Heart right ventricle (tissue), 16 donors: ENCODE results near the gene CD1C. TPM values are rescaled to one million over a fixed set of nuclear protein-coding genes. Genes with fewer than 3 reads are reported as not detected.

Experiments used
- ATAC-seq, 8 donors: fragments of 200-7000 bp; cut with Tn5 transposase; one replicate each; pipeline ENCODE4 v1.9.1; 2020; ENCODE audit warnings: mild to moderate bottlenecking in 8 of 8, moderate library complexity in 8 of 8, moderate number of reproducible peaks in 1 of 8
- DNase-seq, 2 donors: peaks; one replicate each; pipeline ENCODE4 v3.0.0-alpha.2; 2020
- H3K27ac ChIP-seq, 10 donors: fragments of 200-600 bp; sonication (generic) in 2 of 10; one replicate each; pipeline versions ENCODE4 v1.5.0 to v1.8.0; 2020 to 2022; ENCODE audit warnings: mild to moderate bottlenecking in 3 of 10
- H3K27me3 ChIP-seq, 7 donors: fragments of 200-600 bp; one replicate each; pipeline ENCODE4 v1.8.0; 2021 to 2022; ENCODE audit warnings: mild to moderate bottlenecking in 2 of 7
- H3K36me3 ChIP-seq, 9 donors: fragments of 200-600 bp; sonication (generic) in 1 of 9; one replicate each; pipeline versions ENCODE4 v1.5.0 to v1.8.0; 2020 to 2022; ENCODE audit warnings: mild to moderate bottlenecking in 2 of 9
- H3K4me1 ChIP-seq, 9 donors: fragments of 200-600 bp; sonication (generic) in 1 of 9; one replicate each; pipeline versions ENCODE4 v1.5.0 to v1.8.0; 2020 to 2022; ENCODE audit warnings: mild to moderate bottlenecking in 4 of 9
- H3K4me3 ChIP-seq, 10 donors: fragments of 200-600 bp; sonication (generic) in 2 of 10; one replicate each; pipeline versions ENCODE4 v1.5.0 to v1.8.0; 2020 to 2022; ENCODE audit warnings: mild to moderate bottlenecking in 7 of 10, moderate library complexity in 2 of 10
- H3K9me3 ChIP-seq, 11 donors: fragments of 200-600 bp in 10 of 11; sonication (generic) in 2 of 11; one replicate each; pipeline versions ENCODE4 v1.5.0 to v1.8.0; 2013 to 2022; ENCODE audit warnings: mild to moderate bottlenecking in 2 of 11, control low read depth in 1 of 11, moderate library complexity in 1 of 11
- CTCF ChIP-seq, 9 donors: fragments of 200-600 bp; sonication (generic) in 2 of 9; IDR thresholded peaks; one replicate each; pipeline versions ENCODE4 v1.5.0 to v1.8.0; 2021 to 2022; ENCODE audit warnings: antibody characterized with exemption in 9 of 9, mild to moderate bottlenecking in 5 of 9, moderate library complexity in 1 of 9
- WGBS, 2 donors: extraction: QIAGEN DNeasy Blood & Tissue Kit; methylation state at CpG; one replicate each; pipeline ENCODE4 v1.1.7; 2013; ENCODE audit warnings: inconsistent platforms in 1 of 2; 5-methylcytosine and 5-hydroxymethylcytosine counted together
- intact Hi-C, 10 donors: fragments of 100-400 bp; cut with DNase I; formaldehyde crosslinking; loops; one replicate each; pipeline versions ENCODE4 v1.11.1 to v1.14.2; 2022
- polyA plus RNA-seq, 2 donors: library from polyadenylated mRNA; stranded (reverse); fragments of 200-250 nt; gene quantifications; one replicate each; pipeline ENCODE4 v1.2.3, GENCODE V29; 2013
- total RNA-seq, 10 donors: library from RNA; stranded (reverse); fragmentation: NEBNext Ultra II Directional in 3 of 10; extraction: Animal tissue kit (Norgen Biotek cat#: 25700) in 3 of 10; gene quantifications; one replicate each; pipeline versions ENCODE4 v1.2.1 to v1.2.4, GENCODE V29; 2021 to 2023
- donor health status: Arrhythmogenic right ventricular cardiomyopathy.
- donor health status: ischemic (EF 13 %, LVEDD 7.1; RV severe dilation, severe dysfunction).
- donor health status: healthy with polysubstance abuse.
- donor health status: DM: no; HTN: yes; CAD: no.
- donor health status: DM: no; HTN: no; CAD: no.
- donor health status: ischemic (EF 25% LVEDD 6.9; RV normal size, moderate dysfunction).
- donor health status: ischemic (EF 25% LVEDD 5.7; RV mildly dilated, moderate dysfunction).
- donor health status: healthy.
- donor health status: DM: yes; HTN: yes; CAD: no.
- donor health status: Ischemic cardiomyopathy.
- donor health status: ischemic (EF 35%, LVEDD 5.7; RV mildly dilated, moderate dysfunction).
- donor health status: nonischemic (EF 11% LVEDD 7.7; RV severe dilation, severe dysfunction).
- donor health status: DM: yes; HTN: yes; CAD: no.
- donor health status: PGD.
- donor health status: ischemic (EF 29% LVEDD 5.4; RV normal size, mild dysfunction).
- donor health status: nonischemic (EF 23%, LVEDD 6.1; RV moderate dilation, normal function).

Gene CD1C
- total and polyA plus RNA-seq, 12 donors, result 0.26 to 1.2 (median 0.55) TPM; not detected in 4

- 91% methylated on average over 2 of the region's 2 CpGs for WGBS, 2 donors
- no peak overlapping the region for H3K27ac ChIP-seq
- intact Hi-C loops, result no loop called here
- ATAC-seq (no peak), DNase-seq (no peak)
- H3K4me3 ChIP-seq, result no peak overlapping the region
- H3K9me3 ChIP-seq, result peaks cover 0 to 32% (median 2%) of the 10 kb centered on the region in 11 donors
- no peaks in the 10 kb centered on the region for H3K36me3 ChIP-seq
- H3K27me3 ChIP-seq, result peaks cover 0 to 5% (median 0%) of the 10 kb centered on the region in 7 donors
- no peak for TF ChIP-seq CTCF (IDR thresholded peaks at IDR 0.05)
- H3K4me1 ChIP-seq, result peaks cover 0 to 10% (median 0%) of the 10 kb centered on the region in 9 donors
These were observed 6.1 kb downstream of the CD1C start for GRCh38 chr1:158295791-158296190.

GRCh38 chr1:158310623-158311022 lies 20.9 kb downstream of the CD1C start:
- Histone ChIP-seq H3K9me3 (peaks cover 0 to 51% (median 9%) of the 10 kb centered on the region in 11 donors), H3K27ac (no peak overlapping the region), H3K36me3 (no peaks in the 10 kb centered on the region), H3K27me3 (no peaks in the 10 kb centered on the region), H3K4me3 (no peak overlapping the region), H3K4me1 (no peaks in the 10 kb centered on the region)
- TF ChIP-seq CTCF (IDR thresholded peaks at IDR 0.05), result no peak
- ATAC-seq (no peak), DNase-seq (no peak)
- intact Hi-C loops, result no loop called here
- 72 to 93% methylated on average over 1 of the region's 1 CpG for WGBS, 2 donors

- Histone ChIP-seq H3K27ac (no peak overlapping the region), H3K4me1 (no peaks in the 10 kb centered on the region), H3K9me3 (peaks cover 0 to 55% (median 9%) of the 10 kb centered on the region in 11 donors), H3K4me3 (no peak overlapping the region), H3K27me3 (no peaks in the 10 kb centered on the region), H3K36me3 (no peaks in the 10 kb centered on the region)
- ATAC-seq, result no peak
- 67 to 69% methylated on average over 2 of the region's 2 CpGs for WGBS, 2 donors
- intact Hi-C loops, result no loop called here
- no peak for DNase-seq
- TF ChIP-seq CTCF (IDR thresholded peaks at IDR 0.05), result no peak
These were observed 21.3 kb downstream of the CD1C start for GRCh38 chr1:158311066-158311465.

GRCh38 chr1:158323866-158324265 lies 34.1 kb downstream of the CD1C start:
- H3K9me3 ChIP-seq, result peaks cover 0 to 17% (median 0%) of the 10 kb centered on the region in 11 donors
- H3K36me3 ChIP-seq, result no peaks in the 10 kb centered on the region
- no peak for TF ChIP-seq CTCF (IDR thresholded peaks at IDR 0.05)
- no peaks in the 10 kb centered on the region for H3K27me3 ChIP-seq
- H3K4me3 ChIP-seq, result no peak overlapping the region
- DNase-seq, result no peak
- intact Hi-C loops, result no loop called here
- no peak overlapping the region for H3K27ac ChIP-seq
- ATAC-seq, result no peak
- peaks cover 0 to 5% (median 0%) of the 10 kb centered on the region in 9 donors for H3K4me1 ChIP-seq
- 57 to 64% methylated on average over 1 of the region's 1 CpG for WGBS, 2 donors
